ENCODE measurements around the gene FZR1. TPM values are rescaled to one million over a fixed set of nuclear protein-coding genes. Genes with fewer than 3 reads are reported as not detected.

The FZR1 gene
- total and polyA plus RNA-seq, 2 donors, result 30.5 TPM

DNA sequence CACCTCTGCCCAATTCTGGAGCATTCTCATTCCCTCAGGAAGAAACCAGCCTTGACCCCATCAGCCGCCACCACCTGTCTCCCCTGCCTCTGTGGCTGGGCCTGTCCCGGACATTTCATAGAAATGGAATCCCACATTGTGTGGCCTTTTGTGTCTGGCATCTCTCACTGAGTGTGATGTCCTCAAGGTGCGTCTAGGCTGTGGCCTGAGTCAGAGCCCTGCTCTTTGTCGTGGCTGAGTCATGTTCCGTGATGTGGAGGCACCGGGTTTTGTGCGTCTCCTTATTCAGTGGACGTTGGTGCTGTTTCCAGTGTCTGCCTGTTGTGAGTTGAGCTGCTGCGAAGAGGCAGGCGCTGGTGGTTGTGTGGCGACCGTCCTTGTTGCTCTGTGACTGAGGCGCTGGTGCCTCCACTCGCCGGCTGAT, 3.5 kb downstream of the FZR1 start:
- Histone ChIP-seq H3K4me3 (ENCODE audit: low read depth, low read length) (no peak overlapping the region), H3K4me1 (ENCODE audit: insufficient read depth) (no peaks in the 10 kb centered on the region), H3K36me3 (ENCODE audit: insufficient read depth) (no peaks in the 10 kb centered on the region), H3K27ac (ENCODE audit: low read depth) (no peak overlapping the region)
- WGBS, result 89% methylated on average over 15 of the region's 15 CpGs
- DNase-seq (ENCODE audit: extremely low spot score), result no peak

- no peaks in the 10 kb centered on the region for H3K4me1 ChIP-seq (ENCODE audit: insufficient read depth)
- DNase-seq (ENCODE audit: extremely low spot score), result no peak
- H3K27ac ChIP-seq (ENCODE audit: low read depth), result no peak overlapping the region
- no peak overlapping the region for H3K4me3 ChIP-seq (ENCODE audit: low read depth, low read length)
- no peaks in the 10 kb centered on the region for H3K36me3 ChIP-seq (ENCODE audit: insufficient read depth)
- 86% methylated on average over 22 of the region's 22 CpGs for WGBS
Observed at GRCh38 chr19:3510727-3511126, 4.6 kb downstream of the FZR1 start.

DNA sequence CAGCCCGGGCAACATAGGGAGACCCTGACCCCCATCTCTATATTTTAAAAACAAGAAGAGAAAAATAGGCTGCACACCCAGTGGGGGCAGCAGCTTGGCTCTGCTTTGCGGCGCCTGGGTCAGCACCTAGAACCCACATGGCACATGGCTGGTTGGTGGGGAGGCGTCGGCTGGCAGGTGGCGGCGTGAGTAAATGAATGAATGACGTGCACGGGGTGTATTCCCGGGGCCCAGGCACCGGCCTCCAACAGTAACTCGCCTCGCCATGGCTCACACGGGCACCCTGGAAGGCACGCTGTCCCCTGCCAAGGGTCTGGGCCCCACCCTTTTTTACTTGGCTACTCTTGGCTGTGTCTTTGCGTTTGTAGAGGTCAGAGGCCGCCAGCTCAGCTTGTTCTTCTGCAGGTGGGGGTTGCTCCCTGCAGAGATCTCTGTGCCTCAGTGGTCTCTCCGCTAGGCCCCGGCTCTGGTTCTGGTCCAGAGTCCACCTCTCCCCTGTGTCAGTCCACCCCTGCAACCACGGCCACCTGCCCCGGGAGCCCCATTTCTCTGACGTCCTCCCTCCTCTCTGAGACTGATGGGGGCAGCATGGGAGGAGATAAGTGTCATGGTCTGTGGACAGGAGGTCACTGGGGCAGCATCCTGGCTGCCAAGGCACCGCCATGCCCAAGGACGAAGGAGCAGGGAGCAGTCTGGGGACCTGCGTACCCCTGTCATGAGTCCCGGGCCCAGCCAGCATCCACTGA, 5.6 kb downstream of the FZR1 start:
- H3K4me3 ChIP-seq (ENCODE audit: low read depth, low read length), result no peak overlapping the region
- no peaks in the 10 kb centered on the region for H3K4me1 ChIP-seq (ENCODE audit: insufficient read depth)
- 82% methylated on average over 26 of the region's 26 CpGs for WGBS

DNA sequence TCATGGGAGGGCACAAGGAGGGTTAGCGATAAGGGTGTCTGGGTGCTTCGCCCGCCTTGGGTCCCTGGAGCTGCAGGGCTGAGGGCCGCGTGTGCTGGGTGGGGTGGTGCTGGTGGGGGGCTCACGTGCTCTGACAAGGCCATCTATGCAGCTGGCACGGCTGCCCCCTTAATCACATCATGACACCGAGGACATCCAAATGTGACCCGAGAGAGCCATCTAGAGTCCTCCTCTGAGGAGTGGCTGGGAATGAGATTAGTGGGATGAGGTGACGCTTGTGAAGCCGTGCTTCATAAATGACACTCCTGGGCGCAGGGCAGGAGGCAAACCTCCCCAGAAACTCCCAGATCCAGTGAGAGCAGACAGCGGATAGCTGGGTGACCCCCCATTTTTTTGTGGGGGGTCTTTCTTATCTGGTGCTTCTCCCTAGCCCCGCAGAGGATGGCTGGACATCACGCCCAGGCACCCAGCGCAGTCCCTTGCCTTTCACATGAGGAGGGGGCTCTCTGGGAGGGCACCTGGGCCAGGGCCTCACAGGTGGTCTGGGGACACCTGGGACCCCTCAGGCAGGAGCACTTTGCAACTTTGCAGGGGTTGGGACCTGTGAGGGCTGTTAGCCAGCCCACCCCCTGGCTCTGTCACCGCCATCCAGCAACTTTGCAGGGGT, 6.6 kb downstream of the FZR1 start:
- Histone ChIP-seq H3K36me3 (ENCODE audit: insufficient read depth) (no peaks in the 10 kb centered on the region), H3K4me1 (ENCODE audit: insufficient read depth) (no peaks in the 10 kb centered on the region), H3K27ac (ENCODE audit: low read depth) (no peak overlapping the region), H3K4me3 (ENCODE audit: low read depth, low read length) (no peak overlapping the region)
- 88% methylated on average over 17 of the region's 17 CpGs for WGBS
- DNase-seq (ENCODE audit: extremely low spot score), result no peak

More for the DNA sequence above, 5.6 kb downstream of the FZR1 start:
- Histone ChIP-seq H3K36me3 (ENCODE audit: insufficient read depth) (no peaks in the 10 kb centered on the region), H3K27ac (ENCODE audit: low read depth) (no peak overlapping the region)
- DNase-seq (ENCODE audit: extremely low spot score), result no peak

DNA sequence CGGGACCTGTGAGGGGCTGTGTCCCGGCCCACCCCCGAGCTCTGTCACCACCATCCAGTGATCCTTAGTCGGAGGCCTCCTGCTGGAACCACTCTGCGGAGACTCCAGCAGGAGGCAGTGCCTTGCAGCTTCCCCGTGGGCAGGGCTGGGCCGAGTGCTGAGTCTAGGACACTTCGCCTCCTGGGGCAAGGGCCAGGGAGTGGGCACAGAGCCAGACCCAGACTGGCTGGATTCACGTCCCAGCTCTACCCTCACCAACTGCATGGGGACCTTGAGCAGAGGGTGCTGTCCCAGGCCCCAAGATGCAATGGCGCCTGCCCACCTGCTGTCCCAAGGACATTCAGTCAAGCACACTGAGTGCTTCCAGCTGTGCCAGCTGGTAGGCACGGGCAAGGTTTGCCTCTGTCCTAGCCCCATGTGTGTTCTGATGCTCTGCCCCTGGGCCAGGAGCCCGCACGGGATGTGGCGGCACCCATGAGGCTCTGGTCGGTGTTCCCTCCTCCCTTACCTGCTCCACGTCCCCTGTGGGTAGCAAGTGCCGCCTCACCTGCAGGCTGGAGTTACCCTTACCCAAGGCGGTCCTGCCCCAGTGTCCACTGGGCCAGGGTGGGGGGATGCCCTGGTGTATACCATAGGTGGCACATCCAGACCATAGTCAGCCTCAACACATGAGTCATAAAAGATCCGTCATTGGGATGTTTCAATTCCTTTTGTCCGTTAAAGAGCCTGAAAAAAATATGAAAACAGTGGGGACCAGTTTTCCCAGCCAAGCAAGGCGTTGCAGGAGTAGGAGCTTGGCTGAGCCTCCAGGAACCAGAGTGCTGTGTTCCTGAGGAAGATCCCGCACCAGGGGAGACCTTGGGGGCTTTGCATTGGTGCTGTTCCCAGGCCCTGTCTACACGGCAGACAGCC, 7.4 kb downstream of the FZR1 start:
- Histone ChIP-seq H3K36me3 (ENCODE audit: insufficient read depth) (no peaks in the 10 kb centered on the region), H3K4me3 (ENCODE audit: low read depth, low read length) (no peak overlapping the region), H3K27ac (ENCODE audit: low read depth) (no peak overlapping the region), H3K4me1 (ENCODE audit: insufficient read depth) (no peaks in the 10 kb centered on the region)
- WGBS, result 84% methylated on average over 23 of the region's 23 CpGs
- DNase-seq (ENCODE audit: extremely low spot score), result no peak

DNA sequence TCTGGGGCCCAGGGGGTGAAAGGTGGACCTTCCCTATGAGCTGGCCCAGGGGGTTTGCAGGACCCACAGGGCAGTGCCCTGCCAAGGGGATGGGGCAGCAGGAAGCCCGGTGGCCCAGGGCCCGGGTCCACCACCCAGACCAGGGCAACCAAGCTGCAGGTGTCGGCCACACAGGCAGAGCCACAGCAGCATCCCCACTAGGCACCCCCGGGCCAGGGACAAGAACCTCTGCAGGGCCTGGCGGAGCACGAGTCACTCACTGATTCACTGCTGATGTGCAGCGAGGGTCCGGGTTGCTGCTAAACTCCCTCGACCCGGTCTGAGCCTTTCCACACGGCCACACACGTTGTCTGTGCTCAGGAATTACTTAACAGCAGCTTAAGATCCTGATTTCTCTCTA, 8.8 kb downstream of the FZR1 start:
- DNase-seq (ENCODE audit: extremely low spot score), result no peak
- Histone ChIP-seq H3K4me1 (ENCODE audit: insufficient read depth) (no peaks in the 10 kb centered on the region), H3K27ac (ENCODE audit: low read depth) (no peak overlapping the region), H3K36me3 (ENCODE audit: insufficient read depth) (no peaks in the 10 kb centered on the region), H3K4me3 (ENCODE audit: low read depth, low read length) (no peak overlapping the region)
- WGBS, result 75% methylated on average over 12 of the region's 12 CpGs

DNA sequence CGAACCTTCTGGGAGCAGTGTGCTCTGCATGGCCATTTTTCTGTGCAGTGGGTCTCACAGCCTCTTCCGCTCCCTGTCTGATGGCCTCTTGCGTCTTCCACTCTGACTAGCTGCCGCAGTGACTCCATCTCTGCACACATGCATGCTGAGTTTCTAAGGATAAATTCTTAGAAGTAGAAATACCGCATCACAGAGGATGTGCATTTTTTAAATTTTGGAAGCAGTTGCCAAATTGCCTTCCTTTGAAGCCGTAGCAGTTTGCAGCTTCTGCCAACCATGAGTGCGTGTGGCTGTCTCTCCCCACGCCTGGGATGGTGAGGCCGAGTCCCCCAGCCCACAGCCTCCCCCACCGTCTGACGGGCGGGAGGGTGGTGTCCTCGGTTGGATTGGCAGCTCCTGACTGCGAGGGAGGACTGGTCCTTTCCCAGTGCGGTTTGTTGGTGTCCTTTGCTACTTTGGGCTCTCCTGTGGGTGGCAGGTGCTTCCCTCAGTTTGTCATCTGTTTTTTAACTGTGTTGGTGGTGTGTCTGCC, 9.8 kb downstream of the FZR1 start:
- Histone ChIP-seq H3K36me3 (ENCODE audit: insufficient read depth) (no peaks in the 10 kb centered on the region), H3K27ac (ENCODE audit: low read depth) (no peak overlapping the region), H3K4me1 (ENCODE audit: insufficient read depth) (no peaks in the 10 kb centered on the region), H3K4me3 (ENCODE audit: low read depth, low read length) (no peak overlapping the region)
- no peak for DNase-seq (ENCODE audit: extremely low spot score)
- WGBS, result 69% methylated on average over 15 of the region's 15 CpGs

DNA sequence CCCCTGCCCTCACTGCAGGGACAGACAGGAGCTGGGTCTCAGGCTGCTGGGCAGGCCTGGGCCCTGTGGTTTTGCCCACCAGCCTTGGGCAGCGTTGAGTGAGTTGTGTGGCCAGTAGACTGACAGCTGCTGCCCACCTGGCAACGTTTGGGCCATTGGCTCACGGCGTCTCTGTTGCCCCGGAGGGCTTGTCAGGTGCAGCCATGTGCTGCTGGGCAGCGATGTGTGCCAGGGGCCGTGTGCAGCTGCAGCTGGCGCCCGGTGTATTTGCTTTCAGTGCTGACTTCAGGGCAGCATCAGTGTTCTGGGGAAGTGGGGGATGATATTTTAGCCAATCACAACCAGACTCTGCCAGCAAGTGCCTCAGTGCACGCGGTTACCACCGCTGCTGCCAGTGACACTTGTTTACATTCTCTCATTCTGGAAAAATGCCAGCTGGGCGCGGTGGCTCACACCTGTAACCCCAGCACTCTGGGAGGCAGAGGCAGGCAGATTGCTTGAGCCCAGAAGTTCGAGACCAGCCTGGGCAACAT, 10.6 kb downstream of the FZR1 start:
- 74% methylated on average over 15 of the region's 15 CpGs for WGBS
- Histone ChIP-seq H3K4me1 (ENCODE audit: insufficient read depth) (no peaks in the 10 kb centered on the region), H3K4me3 (ENCODE audit: low read depth, low read length) (no peak overlapping the region), H3K36me3 (ENCODE audit: insufficient read depth) (no peaks in the 10 kb centered on the region), H3K27ac (ENCODE audit: low read depth) (no peak overlapping the region)
- DNase-seq (ENCODE audit: extremely low spot score), result no peak

- Histone ChIP-seq H3K4me3 (ENCODE audit: low read depth, low read length) (no peak overlapping the region), H3K4me1 (ENCODE audit: insufficient read depth) (no peaks in the 10 kb centered on the region), H3K36me3 (ENCODE audit: insufficient read depth) (no peaks in the 10 kb centered on the region), H3K27ac (ENCODE audit: low read depth) (no peak overlapping the region)
- DNase-seq (ENCODE audit: extremely low spot score), result no peak
- 93% methylated on average over 2 of the region's 2 CpGs for WGBS
Observed at GRCh38 chr19:3517638-3518037, 11.5 kb downstream of the FZR1 start.

DNA sequence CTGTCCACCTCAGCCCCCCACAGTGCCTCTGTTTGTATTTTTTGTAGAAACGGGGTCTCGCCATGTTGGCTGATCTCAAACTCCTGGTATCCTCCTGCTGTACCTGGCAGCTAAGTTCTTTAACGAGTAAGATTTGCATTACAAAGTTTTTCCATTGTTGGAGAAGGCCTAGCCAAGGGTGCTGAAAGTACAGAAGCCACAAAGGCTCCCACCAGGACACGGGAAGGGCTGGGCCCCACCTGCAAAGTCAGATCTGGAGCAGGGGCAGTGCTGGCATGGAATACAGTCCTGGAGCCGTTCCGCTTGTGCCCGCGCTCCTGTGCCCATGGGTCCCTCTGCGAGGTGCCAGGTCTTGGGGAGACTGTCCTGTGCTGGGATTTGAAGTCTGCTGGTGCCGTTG, 12.1 kb downstream of the FZR1 start:
- DNase-seq (ENCODE audit: extremely low spot score), result no peak
- H3K4me1 ChIP-seq (ENCODE audit: insufficient read depth), result no peaks in the 10 kb centered on the region
- no peak overlapping the region for H3K27ac ChIP-seq (ENCODE audit: low read depth)
- H3K36me3 ChIP-seq (ENCODE audit: insufficient read depth), result no peaks in the 10 kb centered on the region
- 84% methylated on average over 10 of the region's 10 CpGs for WGBS
- H3K4me3 ChIP-seq (ENCODE audit: low read depth, low read length), result no peak overlapping the region

- 75% methylated on average over 2 of the region's 2 CpGs for WGBS
- H3K4me3 ChIP-seq (ENCODE audit: low read depth, low read length), result no peak overlapping the region
- no peak for DNase-seq (ENCODE audit: extremely low spot score)
- H3K4me1 ChIP-seq (ENCODE audit: insufficient read depth), result no peaks in the 10 kb centered on the region
- H3K27ac ChIP-seq (ENCODE audit: low read depth), result no peak overlapping the region
- no peaks in the 10 kb centered on the region for H3K36me3 ChIP-seq (ENCODE audit: insufficient read depth)
Observed at GRCh38 chr19:3518659-3519058, 12.5 kb downstream of the FZR1 start.

DNA sequence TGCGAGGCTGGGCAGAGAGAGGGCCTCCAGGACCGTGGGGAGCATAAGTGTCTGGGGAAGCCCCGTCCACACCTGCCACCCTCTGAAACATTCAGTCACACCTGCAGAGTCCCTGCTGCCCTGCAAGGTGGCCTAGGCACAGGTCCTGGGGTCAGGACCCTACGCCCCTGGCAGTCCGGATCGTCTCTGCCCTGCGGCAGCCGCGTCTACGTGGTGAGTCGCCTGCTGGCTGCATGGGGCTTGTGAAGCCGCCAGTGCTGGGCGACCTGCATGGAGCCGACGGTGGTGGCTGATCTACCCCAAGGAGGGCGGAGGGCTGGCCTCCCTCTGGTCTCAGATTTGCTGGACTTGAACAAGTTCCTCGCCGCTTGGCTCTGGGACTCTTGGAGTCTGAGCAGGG, 13.0 kb downstream of the FZR1 start:
- H3K4me1 ChIP-seq (ENCODE audit: insufficient read depth), result no peaks in the 10 kb centered on the region
- 89% methylated on average over 18 of the region's 18 CpGs for WGBS
- no peak for DNase-seq (ENCODE audit: extremely low spot score)
- no peaks in the 10 kb centered on the region for H3K36me3 ChIP-seq (ENCODE audit: insufficient read depth)
- no peak overlapping the region for H3K4me3 ChIP-seq (ENCODE audit: low read depth, low read length)
- H3K27ac ChIP-seq (ENCODE audit: low read depth), result no peak overlapping the region
